GM23338 (cell line): ENCODE results near the gene TPO. TPM values are rescaled to one million over a fixed set of nuclear protein-coding genes. Genes with fewer than 3 reads are reported as not detected.

ENCODE experiments used
- ATAC-seq: fragments of 200-7000 bp; cut with Tn5 transposase; 3 replicates; pipeline ENCODE4 v1.9.1; 2020
- DNase-seq: peaks from one replicate; pipeline ENCODE4 v3.0.0-alpha.2; 2015; ENCODE audit warnings: low spot score
- H2AFZ ChIP-seq: fragments of 200-600 bp; sonication (generic); 2 replicates; pipeline ENCODE4 v1.8.0; 2016; ENCODE audit warnings: antibody characterized with exemption, mild to moderate bottlenecking, moderate library complexity
- H3F3A ChIP-seq: fragments of 200-600 bp; sonication (generic); replicated peaks from 2 replicates; pipeline ENCODE4 v1.8.0; 2017; ENCODE audit warnings: antibody characterized with exemption, mixed run types, low read depth
- H3K27ac ChIP-seq: fragments of 200-600 bp; sonication (generic); 2 replicates; pipeline ENCODE4 v1.6.1; 2016; ENCODE audit warnings: low read depth
- H3K27me3 ChIP-seq: fragments of 200-600 bp; sonication (generic); 2 replicates; pipeline ENCODE4 v1.8.0; 2016; ENCODE audit warnings: mild to moderate bottlenecking, mixed run types, moderate library complexity; ENCODE audit not compliant: insufficient read depth
- H3K36me3 ChIP-seq: fragments of 200-600 bp; sonication (generic); 2 replicates; pipeline ENCODE4 v1.8.0; 2016; ENCODE audit warnings: mild to moderate bottlenecking; ENCODE audit not compliant: insufficient read depth
- H3K4me1 ChIP-seq: fragments of 200-600 bp; sonication (generic); 2 replicates; pipeline ENCODE4 v1.8.0; 2016; ENCODE audit warnings: mild to moderate bottlenecking, moderate library complexity; ENCODE audit not compliant: insufficient read depth
- H3K4me2 ChIP-seq: fragments of 200-600 bp; sonication (generic); 2 replicates; pipeline ENCODE4 v1.7.1; 2017; ENCODE audit warnings: mixed run types
- H3K4me3 ChIP-seq: fragments of 200-600 bp; sonication (generic); 2 replicates; pipeline ENCODE4 v1.6.1; 2016; ENCODE audit warnings: mixed run types
- H3K79me2 ChIP-seq: fragments of 200-600 bp; sonication (generic); replicated peaks from 2 replicates; pipeline ENCODE4 v1.8.0; 2017; ENCODE audit warnings: mild to moderate bottlenecking; ENCODE audit not compliant: insufficient read depth
- H3K9me2 ChIP-seq: fragments of 200-600 bp; sonication (generic); 2 replicates; pipeline ENCODE4 v1.8.0; 2017; ENCODE audit not compliant: insufficient read depth
- H4K20me1 ChIP-seq: fragments of 200-600 bp; sonication (generic); replicated peaks from 2 replicates; pipeline ENCODE4 v1.8.0; 2017; ENCODE audit warnings: mild to moderate bottlenecking; ENCODE audit not compliant: insufficient read depth
- H3K27ac Mint-ChIP-seq: 2 replicates; pipeline ENCODE4 v1.8.0; 2020; ENCODE audit warnings: inconsistent platforms, mild to moderate bottlenecking, moderate library complexity, mixed read lengths
- H3K27me3 Mint-ChIP-seq: 3 replicates; pipeline ENCODE4 v1.8.0; 2022; ENCODE audit warnings: low read depth, mild to moderate bottlenecking, moderate library complexity, mixed read lengths, inconsistent platforms; ENCODE audit not compliant: insufficient read depth, poor library complexity
- H3K36me3 Mint-ChIP-seq: 3 replicates; pipeline ENCODE4 v1.8.0; 2021; ENCODE audit warnings: low read depth, mild to moderate bottlenecking, inconsistent platforms, moderate library complexity, mixed read lengths
- H3K4me1 Mint-ChIP-seq: 3 replicates; pipeline ENCODE4 v1.8.0; 2020; ENCODE audit warnings: mild to moderate bottlenecking, inconsistent platforms, mixed read lengths
- H3K4me3 Mint-ChIP-seq: 3 replicates; pipeline ENCODE4 v1.8.0; 2021; ENCODE audit warnings: moderate library complexity, mild to moderate bottlenecking, inconsistent platforms, mixed read lengths
- H3K9me3 Mint-ChIP-seq: 3 replicates; pipeline ENCODE4 v1.8.0; 2020; ENCODE audit warnings: moderate library complexity, mild to moderate bottlenecking, inconsistent platforms, mixed read lengths
- EZH2 ChIP-seq: fragments of 200-600 bp; sonication (generic); IDR thresholded peaks from one replicate; pipeline ENCODE4 v1.8.0; 2017; ENCODE audit warnings: antibody characterized with exemption, mild to moderate bottlenecking, low read depth; ENCODE audit not compliant: unreplicated experiment
- JUNB ChIP-seq: IDR thresholded peaks from one replicate; pipeline ENCODE4 v1.6.1; 2016; ENCODE audit warnings: antibody characterized with exemption; ENCODE audit not compliant: unreplicated experiment
- NANOG ChIP-seq: IDR thresholded peaks from 2 replicates; pipeline ENCODE4 v1.6.1; 2016; ENCODE audit warnings: antibody characterized with exemption, borderline replicate concordance
- STAT1 ChIP-seq: IDR thresholded peaks from one replicate; pipeline ENCODE4 v1.6.1; 2016; ENCODE audit warnings: antibody characterized with exemption; ENCODE audit not compliant: unreplicated experiment
- polyA plus RNA-seq: library from polyadenylated mRNA; unstranded; fragments of >200 nt; fragmentation: Nextera tagmentation; extraction: Ambion mirVana; gene quantifications from 2 replicates; pipeline ENCODE4 v1.2.1, GENCODE V29; 2016
- total RNA-seq: library from RNA; depleted of rRNA; stranded (reverse); fragments of >200 nt; shearing (Covaris generic); gene quantifications from 2 replicates; pipeline ENCODE4 v1.2.3, GENCODE V29; 2014
- TF ChIP-seq, protein P1 (sequence below): fragments of 250-450 bp; sonication (Bioruptor Pico); IDR thresholded peaks from 2 replicates; pipeline ENCODE4 v1.5.0; 2020; ENCODE audit warnings: mild to moderate bottlenecking, moderate library complexity
- TF ChIP-seq, protein P2 (sequence below): IDR thresholded peaks from one replicate; pipeline ENCODE4 v1.6.1; 2018; ENCODE audit warnings: antibody characterized with exemption; ENCODE audit not compliant: unreplicated experiment

The TPO gene
- total and polyA plus RNA-seq, 2 experiments from 2014 or later: 0.74 TPM; not detected in 1

DNA sequence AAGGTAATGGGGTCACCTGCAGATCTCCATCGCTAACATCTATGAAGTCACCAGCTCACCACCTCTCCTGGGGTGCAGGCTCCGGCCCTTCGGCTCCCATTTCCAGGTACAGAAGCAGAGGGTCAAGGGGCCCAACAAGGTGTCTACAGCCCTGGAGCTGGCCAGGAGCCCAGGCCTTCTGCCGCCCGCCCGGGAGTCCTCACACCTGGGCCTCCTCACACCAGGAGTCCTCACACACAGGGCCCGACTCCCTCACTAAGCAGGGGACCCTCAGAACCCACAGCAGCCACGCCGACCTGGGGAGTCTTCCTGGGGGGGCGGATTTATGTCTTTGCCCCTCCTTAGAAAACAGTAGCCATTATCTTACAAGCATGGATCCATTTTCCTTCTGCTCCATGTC, 43.4 kb upstream of the TPO start (continued):
- TF ChIP-seq, protein P1, sequence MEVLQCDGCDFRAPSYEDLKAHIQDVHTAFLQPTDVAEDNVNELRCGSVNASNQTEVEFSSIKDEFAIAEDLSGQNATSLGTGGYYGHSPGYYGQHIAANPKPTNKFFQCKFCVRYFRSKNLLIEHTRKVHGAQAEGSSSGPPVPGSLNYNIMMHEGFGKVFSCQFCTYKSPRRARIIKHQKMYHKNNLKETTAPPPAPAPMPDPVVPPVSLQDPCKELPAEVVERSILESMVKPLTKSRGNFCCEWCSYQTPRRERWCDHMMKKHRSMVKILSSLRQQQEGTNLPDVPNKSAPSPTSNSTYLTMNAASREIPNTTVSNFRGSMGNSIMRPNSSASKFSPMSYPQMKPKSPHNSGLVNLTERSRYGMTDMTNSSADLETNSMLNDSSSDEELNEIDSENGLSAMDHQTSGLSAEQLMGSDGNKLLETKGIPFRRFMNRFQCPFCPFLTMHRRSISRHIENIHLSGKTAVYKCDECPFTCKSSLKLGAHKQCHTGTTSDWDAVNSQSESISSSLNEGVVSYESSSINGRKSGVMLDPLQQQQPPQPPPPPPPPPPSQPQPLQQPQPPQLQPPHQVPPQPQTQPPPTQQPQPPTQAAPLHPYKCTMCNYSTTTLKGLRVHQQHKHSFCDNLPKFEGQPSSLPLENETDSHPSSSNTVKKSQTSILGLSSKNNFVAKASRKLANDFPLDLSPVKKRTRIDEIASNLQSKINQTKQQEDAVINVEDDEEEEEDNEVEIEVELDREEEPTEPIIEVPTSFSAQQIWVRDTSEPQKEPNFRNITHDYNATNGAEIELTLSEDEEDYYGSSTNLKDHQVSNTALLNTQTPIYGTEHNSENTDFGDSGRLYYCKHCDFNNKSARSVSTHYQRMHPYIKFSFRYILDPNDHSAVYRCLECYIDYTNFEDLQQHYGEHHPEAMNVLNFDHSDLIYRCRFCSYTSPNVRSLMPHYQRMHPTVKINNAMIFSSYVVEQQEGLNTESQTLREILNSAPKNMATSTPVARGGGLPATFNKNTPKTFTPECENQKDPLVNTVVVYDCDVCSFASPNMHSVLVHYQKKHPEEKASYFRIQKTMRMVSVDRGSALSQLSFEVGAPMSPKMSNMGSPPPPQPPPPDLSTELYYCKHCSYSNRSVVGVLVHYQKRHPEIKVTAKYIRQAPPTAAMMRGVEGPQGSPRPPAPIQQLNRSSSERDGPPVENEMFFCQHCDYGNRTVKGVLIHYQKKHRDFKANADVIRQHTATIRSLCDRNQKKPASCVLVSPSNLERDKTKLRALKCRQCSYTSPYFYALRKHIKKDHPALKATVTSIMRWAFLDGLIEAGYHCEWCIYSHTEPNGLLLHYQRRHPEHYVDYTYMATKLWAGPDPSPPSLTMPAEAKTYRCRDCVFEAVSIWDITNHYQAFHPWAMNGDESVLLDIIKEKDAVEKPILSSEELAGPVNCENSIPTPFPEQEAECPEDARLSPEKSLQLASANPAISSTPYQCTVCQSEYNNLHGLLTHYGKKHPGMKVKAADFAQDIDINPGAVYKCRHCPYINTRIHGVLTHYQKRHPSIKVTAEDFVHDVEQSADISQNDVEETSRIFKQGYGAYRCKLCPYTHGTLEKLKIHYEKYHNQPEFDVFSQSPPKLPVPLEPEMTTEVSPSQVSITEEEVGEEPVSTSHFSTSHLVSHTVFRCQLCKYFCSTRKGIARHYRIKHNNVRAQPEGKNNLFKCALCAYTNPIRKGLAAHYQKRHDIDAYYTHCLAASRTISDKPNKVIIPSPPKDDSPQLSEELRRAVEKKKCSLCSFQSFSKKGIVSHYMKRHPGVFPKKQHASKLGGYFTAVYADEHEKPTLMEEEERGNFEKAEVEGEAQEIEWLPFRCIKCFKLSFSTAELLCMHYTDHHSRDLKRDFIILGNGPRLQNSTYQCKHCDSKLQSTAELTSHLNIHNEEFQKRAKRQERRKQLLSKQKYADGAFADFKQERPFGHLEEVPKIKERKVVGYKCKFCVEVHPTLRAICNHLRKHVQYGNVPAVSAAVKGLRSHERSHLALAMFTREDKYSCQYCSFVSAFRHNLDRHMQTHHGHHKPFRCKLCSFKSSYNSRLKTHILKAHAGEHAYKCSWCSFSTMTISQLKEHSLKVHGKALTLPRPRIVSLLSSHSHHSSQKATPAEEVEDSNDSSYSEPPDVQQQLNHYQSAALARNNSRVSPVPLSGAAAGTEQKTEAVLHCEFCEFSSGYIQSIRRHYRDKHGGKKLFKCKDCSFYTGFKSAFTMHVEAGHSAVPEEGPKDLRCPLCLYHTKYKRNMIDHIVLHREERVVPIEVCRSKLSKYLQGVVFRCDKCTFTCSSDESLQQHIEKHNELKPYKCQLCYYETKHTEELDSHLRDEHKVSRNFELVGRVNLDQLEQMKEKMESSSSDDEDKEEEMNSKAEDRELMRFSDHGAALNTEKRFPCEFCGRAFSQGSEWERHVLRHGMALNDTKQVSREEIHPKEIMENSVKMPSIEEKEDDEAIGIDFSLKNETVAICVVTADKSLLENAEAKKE: no peak
- TF ChIP-seq STAT1 (no peak), EZH2 (no peak), NANOG (no peak), JUNB (no peak)
- TF ChIP-seq, protein P2, sequence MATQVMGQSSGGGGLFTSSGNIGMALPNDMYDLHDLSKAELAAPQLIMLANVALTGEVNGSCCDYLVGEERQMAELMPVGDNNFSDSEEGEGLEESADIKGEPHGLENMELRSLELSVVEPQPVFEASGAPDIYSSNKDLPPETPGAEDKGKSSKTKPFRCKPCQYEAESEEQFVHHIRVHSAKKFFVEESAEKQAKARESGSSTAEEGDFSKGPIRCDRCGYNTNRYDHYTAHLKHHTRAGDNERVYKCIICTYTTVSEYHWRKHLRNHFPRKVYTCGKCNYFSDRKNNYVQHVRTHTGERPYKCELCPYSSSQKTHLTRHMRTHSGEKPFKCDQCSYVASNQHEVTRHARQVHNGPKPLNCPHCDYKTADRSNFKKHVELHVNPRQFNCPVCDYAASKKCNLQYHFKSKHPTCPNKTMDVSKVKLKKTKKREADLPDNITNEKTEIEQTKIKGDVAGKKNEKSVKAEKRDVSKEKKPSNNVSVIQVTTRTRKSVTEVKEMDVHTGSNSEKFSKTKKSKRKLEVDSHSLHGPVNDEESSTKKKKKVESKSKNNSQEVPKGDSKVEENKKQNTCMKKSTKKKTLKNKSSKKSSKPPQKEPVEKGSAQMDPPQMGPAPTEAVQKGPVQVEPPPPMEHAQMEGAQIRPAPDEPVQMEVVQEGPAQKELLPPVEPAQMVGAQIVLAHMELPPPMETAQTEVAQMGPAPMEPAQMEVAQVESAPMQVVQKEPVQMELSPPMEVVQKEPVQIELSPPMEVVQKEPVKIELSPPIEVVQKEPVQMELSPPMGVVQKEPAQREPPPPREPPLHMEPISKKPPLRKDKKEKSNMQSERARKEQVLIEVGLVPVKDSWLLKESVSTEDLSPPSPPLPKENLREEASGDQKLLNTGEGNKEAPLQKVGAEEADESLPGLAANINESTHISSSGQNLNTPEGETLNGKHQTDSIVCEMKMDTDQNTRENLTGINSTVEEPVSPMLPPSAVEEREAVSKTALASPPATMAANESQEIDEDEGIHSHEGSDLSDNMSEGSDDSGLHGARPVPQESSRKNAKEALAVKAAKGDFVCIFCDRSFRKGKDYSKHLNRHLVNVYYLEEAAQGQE: no peak

DNA sequence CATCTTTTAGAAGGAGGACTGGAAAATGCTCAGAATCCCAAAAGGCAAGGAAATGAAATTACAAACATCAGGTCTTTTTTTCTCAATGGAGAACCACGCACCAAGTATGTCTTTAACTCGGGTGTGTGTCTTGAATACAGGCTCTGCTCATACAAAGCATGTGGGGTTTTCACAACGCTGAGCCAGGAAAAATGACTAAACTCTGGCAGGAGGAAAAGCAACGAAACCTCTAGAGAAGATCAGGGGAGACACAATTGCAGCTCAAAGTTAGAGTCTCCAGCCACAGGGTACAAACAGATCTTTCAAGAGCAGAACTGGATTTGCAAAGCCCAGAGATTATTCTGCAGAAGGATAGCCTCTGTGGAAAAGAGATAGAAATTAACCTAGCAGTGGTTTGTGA, 42.8 kb upstream of the TPO start:
- H3K79me2 ChIP-seq: no peaks in the 10 kb centered on the region
- H3K4me1 Mint-ChIP-seq: peaks cover 8% of the 10 kb centered on the region
- H3K4me2 ChIP-seq: no peak overlapping the region
- peaks cover under 1% of the 10 kb centered on the region for H3K27me3 Mint-ChIP-seq
- ATAC-seq: no peak
- H3K36me3 Mint-ChIP-seq: no peaks in the 10 kb centered on the region
- no peaks in the 10 kb centered on the region for H3K9me3 Mint-ChIP-seq
- no peaks in the 10 kb centered on the region for H3K27me3 ChIP-seq
- H3K9me2 ChIP-seq: no peaks in the 10 kb centered on the region
- no peak overlapping the region for H2AFZ ChIP-seq
- H3K4me3 ChIP-seq: no peak overlapping the region
- DNase-seq: no peak
- no peaks in the 10 kb centered on the region for H3F3A ChIP-seq
- no peak overlapping the region for H3K27ac Mint-ChIP-seq
- no peaks in the 10 kb centered on the region for H3K36me3 ChIP-seq
- H3K4me1 ChIP-seq: no peaks in the 10 kb centered on the region
- H4K20me1 ChIP-seq: no peaks in the 10 kb centered on the region; the same call in 1 of the 2 replicates
- no peak overlapping the region for H3K4me3 Mint-ChIP-seq
- H3K27ac ChIP-seq: no peak overlapping the region
- no peak for TF ChIP-seq EZH2
- TF ChIP-seq, protein P1: no peak
